Renal cortical epithelial cell (primary cell): ENCODE data around the gene RHBDD3. TPM values are rescaled to one million over a fixed set of nuclear protein-coding genes. Genes with fewer than 3 reads are reported as not detected.

Experiments
- DNase-seq: peaks from one replicate; pipeline ENCODE4 v3.0.0-alpha.2; 2011; ENCODE audit warnings: low read depth
- total RNA-seq: library from RNA; depleted of rRNA; stranded (reverse); fragments of >200 nt; gene quantifications from 2 replicates; pipeline ENCODE4 v1.2.3, GENCODE V29; 2014

The RHBDD3 gene
- total RNA-seq, 1 donor from 2014 or later = 19.3 TPM

GRCh38 chr22:29218758-29219408 is 48.9 kb downstream of the RHBDD3 start:
- no peak for DNase-seq

GRCh38 chr22:29217827-29218757 is 49.7 kb downstream of the RHBDD3 start:
- DNase-seq = no peak

GRCh38 chr22:29216873-29217666 is 50.7 kb downstream of the RHBDD3 start:
- DNase-seq = peak; percentile 57

GRCh38 chr22:29216011-29216872 is 51.5 kb downstream of the RHBDD3 start:
- no peak for DNase-seq

GRCh38 chr22:29215012-29215860 is 52.5 kb downstream of the RHBDD3 start:
- DNase-seq = no peak

GRCh38 chr22:29214232-29214631 is 53.5 kb downstream of the RHBDD3 start:
- DNase-seq = no peak

- DNase-seq = no peak
Measured at GRCh38 chr22:29213493-29213892, 54.3 kb downstream of the RHBDD3 start.

- no peak for DNase-seq
Measured at GRCh38 chr22:29212743-29213142, 55.0 kb downstream of the RHBDD3 start.

- no peak for DNase-seq
Measured at GRCh38 chr22:29211466-29211865, 56.3 kb downstream of the RHBDD3 start.

- no peak for DNase-seq
Measured at GRCh38 chr22:29211066-29211465, 56.7 kb downstream of the RHBDD3 start.

Other genes with a start within 250 kb of the RHBDD3 start
- not detected in 2 replicates for gene C22orf31, start 206.2 kb downstream of the RHBDD3 start, total RNA-seq
- 7.5 and 11.7 TPM in 2 replicates for gene KREMEN1, start 194.9 kb downstream of the RHBDD3 start, total RNA-seq
- gene EMID1, start 62.1 kb downstream of the RHBDD3 start, total RNA-seq = 0.35 TPM in 1 of 2 replicates, not detected in the other
- 131 and 148 TPM in 2 replicates for gene EWSR1, start 287 bp upstream of the RHBDD3 start, total RNA-seq
- gene GAS2L1, start 38.7 kb upstream of the RHBDD3 start, total RNA-seq = 8.0 and 18.7 TPM in 2 replicates
- gene RASL10A, start 47.7 kb upstream of the RHBDD3 start, total RNA-seq = 0.15 TPM in 1 of 2 replicates, not detected in the other
- gene AP1B1, start 120.6 kb upstream of the RHBDD3 start, total RNA-seq = 66.5 and 96.6 TPM in 2 replicates
- not detected in 2 replicates for gene RFPL1, start 170.6 kb upstream of the RHBDD3 start, total RNA-seq
- gene NEFH, start 212.2 kb upstream of the RHBDD3 start, total RNA-seq = 0.15 and 0.17 TPM in 2 replicates